CD4-positive, alpha-beta T cell treated with Interleukin-10 for 1 hour (primary cell): ENCODE measurements around the gene LRRC27.

Source experiments
- DNase-seq: peaks from one replicate; pipeline ENCODE4 v3.0.0-alpha.2; 2020

LRRC27 gene

DNA sequence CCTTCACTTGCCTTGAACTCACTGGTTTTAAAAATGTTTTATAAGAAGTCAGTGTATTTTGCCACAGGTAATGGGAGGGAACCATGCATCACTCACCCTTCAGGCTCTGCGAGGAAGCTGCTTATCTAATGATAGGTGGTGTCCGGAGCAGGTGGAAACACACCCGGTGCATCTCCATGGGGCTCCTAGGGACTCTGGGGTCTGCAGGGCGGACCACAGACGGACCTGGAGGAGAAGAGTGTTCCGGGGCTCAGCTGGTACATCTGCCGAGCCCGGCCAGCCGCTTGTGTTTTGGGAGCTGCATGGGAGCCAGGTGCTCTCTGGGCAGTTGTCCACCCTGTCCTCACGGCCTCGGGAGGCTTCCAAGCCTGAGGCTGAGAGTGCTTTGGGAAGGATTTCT, 7.3 kb downstream of the LRRC27 start:
- no peak for DNase-seq

- no peak for DNase-seq
Measured at GRCh38 chr10:132341017-132341416, 9.0 kb downstream of the LRRC27 start.

DNA sequence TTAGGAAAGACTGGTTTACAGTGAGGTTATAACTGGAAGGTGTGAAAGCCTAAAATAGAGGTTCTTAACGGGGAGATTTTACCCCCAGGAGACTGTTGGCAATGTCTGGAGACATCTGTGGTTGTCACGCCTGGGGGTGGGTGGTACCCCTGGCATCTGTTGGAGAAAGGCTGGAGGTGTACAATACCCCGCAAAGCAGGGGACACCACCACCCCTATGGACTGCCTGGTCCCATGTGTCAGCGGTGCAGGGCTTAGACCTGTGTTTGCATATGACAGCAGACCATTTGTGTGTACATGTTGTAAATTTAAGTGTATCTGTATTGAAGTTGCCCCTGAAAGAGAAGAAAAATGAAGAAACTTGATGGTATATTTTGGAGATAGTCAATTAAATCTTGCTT, 9.8 kb downstream of the LRRC27 start:
- no peak for DNase-seq

DNA sequence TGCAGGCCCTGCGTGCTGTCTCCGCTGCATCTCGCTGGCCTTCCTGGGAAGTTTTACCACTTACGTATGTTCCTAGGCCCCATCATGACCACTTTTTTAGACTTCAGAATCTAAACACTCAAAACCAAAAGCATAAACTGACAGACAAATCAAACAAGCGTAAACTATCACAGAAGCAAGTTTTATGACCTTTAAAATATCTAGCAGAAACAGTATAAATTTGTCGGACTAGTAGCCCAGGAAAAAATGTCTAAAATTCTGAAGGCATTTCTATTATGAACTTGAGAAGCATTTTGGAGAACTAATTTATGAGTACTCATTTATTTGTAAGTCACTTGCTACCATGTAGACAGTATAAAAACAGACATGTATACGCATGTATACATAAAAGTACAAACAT, 10.6 kb downstream of the LRRC27 start:
- DNase-seq = no peak

DNA sequence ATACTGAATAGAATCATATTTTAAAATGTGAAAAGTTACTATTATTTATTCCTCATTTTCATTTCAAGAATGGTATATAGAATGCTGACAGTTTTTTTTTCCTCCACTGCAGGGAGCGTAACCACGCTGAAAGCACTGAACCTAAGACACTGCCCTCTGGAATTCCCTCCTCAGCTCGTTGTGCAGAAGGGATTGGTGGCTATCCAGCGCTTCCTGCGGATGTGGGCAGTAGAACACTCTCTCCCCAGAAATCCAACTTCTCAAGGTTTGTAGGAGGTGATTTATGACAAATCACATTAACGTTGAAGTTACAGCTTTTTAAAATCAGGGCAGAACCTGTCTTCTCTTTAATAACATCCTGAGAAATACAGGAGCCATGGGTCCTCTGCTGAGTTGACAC, 12.4 kb downstream of the LRRC27 start:
- DNase-seq = no peak

GRCh38 chr10:132345345-132345744, 13.4 kb downstream of the LRRC27 start:
- DNase-seq = no peak

DNA sequence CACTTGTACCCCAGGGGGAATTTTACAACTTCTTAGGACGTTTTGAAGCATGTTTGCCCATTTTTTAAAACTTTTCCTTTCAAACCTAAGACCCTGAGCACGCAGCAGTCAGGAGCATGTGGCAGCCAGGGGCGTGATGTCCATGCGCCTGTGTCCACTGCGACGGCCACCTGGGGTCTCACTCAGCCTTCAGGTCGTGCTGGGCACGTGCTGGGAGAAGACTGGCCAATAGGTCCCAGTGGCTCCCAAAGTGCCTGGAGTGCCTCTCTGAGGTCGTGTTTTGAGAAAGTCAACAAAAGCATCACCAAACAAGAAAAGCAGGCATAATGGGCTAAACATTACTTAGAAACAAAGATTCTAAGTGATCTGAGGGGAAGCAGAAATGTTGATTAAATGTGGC, 14.8 kb downstream of the LRRC27 start:
- DNase-seq = no peak

DNA sequence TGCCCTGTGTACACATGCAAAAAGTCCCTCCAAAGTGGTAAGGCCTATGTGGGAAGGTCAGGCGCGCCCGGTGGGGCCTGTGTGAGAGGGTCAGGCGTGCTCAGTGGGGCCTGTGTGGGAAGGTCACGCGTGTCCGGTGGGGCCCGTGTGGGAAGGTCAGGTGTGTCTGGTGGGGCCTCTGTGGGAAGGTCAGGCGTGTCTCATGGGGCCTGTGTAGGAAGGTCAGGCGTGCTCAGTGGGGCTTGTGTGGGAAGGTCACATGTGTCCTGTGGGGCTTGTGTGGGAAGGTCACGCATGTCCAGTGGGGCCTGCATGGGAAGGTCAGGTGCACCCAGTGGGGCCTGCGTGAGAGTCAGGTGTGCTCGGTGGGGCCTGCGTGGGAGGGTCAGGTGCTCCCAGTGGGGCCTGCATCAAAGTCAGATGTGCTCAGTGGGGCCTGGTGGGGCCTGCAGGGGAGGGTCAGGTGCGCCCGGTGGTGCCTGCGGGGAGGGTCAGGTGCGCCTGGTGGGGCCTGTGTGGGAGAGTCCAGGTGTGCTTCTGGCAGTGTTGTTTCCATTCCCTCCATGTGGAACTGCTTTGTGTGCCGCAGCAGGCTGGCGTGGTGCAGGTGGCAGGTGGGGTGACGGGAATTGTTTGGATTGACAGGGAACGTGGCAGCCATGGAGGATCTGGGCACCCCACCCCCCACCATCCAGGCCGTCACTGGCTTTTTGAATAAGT, 15.4 kb downstream of the LRRC27 start:
- no peak for DNase-seq

DNA sequence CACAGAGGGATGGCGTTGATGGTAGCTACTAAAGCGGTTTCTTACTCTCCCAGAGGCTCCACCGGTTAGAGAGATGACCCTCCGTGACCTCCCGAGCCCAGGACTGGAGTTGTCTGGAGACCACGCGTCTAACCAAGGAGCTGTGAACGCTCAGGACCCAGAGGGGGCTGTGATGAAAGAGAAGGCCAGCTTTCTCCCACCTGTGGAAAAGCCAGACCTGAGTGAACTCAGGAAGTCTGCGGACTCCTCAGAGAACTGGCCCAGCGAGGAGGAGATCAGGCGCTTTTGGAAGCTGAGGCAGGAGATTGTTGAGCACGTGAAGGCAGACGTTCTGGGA, 15.9 kb downstream of the LRRC27 start:
- no peak for DNase-seq

DNA sequence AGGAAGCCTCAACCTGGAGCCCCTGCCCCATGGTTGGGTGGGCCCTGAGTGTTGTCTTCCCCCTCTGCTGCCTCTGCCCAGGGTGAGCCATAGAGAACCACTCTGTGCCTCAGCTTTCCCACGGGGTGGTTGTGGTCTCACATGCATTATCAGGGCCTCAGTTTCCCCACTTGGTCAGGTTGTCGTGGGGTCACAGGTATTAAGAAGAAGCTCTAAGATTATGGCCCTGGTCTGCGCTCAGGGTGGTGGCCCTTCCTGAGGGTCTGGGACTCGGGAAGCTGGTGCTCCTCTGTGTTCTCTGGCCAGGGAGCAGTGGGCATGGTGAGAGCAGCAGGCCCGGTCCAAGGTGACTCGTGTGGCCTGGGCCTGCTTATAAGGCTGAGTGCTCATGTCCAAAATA, 17.8 kb downstream of the LRRC27 start:
- DNase-seq = no peak

DNA sequence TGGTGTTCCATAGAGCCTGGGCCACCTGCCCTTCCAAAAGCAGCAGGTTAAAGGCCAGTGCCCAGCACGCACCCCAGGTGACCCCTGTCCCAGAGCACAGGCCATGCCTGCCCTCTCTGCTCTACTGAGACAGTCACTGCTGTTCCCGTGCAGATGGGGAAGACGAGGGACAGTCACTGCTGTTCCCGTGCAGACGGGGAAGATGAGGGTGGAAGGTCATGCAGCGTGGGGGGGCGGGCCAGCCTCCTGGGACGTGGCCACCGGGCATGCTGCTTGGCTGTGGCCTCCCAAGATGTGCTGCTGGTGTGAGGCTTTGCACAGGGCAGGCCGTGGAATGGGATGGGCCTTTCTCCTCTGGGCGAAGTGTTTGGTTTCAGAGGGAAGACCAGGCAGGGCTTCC, 18.4 kb downstream of the LRRC27 start:
- DNase-seq = no peak

DNA sequence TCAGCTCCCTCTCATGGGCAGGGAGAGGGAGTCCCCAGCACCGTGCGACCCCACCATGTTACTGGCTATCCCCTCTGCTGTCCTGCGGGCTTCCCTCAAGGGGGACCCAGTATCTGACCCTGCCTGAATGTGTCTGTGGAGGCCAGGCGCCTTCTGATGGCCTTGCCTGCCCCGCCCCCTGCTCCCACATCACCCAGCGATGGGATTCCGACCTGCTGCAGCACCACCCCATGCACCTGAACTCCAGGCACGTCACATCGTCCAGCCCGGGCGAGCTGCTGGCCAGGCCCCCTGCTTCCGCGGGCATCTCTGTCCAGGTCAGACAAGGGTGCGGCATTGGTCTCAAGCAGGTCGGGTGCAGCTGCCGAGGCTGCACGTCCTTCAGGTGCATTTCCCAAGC, 19.0 kb downstream of the LRRC27 start:
- DNase-seq = no peak

DNA sequence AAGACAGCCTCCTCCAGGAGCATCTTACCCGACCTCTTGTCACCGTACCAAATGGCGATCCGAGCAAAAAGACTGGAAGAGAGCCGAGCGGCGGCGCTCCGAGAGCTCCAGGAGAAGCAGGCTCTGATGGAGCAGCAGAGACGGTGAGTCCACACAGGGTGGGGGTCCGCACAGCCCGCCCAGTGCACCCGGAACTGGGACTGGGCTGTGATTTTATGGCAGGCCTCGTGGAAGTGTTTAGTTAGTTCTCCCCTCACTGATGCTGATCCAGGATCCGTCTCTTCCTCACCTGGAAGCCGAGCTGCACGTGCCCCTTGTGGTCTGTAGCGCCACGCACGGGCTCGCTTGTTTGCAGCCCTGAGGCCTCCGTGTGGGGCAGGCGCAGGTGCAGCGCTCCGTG, 19.6 kb downstream of the LRRC27 start:
- no peak for DNase-seq

DNA sequence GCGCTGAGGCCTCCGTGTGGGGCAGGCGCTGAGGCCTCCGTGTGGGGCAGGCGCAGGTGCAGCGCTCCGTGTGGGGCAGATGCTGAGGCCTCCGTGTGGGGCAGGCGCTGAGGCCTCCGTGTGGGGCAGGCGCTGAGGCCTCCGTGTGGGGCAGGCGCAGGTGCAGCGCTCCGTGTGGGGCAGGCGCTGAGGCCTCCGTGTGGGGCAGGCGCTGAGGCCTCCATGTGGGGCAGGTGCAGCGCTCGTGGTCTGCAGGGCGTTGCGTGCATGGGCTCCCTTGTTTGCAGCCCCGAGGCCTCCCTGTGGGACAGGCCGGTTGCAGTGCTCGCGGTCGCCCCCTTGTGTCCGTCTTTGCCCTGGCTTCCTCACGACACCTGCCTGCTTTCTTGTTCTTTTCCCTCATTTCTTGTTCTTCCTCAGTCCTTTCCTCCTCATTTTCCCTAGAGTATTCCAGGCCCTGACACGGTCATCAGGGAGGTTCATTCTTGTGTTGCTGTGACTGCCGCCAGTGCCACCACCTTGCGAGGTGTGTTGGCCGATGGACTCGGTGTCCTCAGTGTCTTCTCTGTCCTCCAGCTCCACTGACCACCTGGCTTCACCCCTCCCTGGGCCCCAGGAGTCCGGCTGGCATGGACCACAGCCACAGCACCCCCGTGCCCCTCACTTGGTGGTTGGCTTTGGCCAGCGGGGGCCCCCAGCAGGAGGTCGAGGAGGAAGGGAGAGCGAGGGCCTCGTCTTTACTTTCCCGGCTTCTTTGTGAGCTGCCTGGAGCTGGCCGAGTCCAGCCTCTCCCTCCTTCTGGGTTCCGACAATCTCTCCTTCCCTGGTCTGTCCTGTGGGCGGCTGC, 20.7 kb downstream of the LRRC27 start:
- DNase-seq = peak; percentile 74

DNA sequence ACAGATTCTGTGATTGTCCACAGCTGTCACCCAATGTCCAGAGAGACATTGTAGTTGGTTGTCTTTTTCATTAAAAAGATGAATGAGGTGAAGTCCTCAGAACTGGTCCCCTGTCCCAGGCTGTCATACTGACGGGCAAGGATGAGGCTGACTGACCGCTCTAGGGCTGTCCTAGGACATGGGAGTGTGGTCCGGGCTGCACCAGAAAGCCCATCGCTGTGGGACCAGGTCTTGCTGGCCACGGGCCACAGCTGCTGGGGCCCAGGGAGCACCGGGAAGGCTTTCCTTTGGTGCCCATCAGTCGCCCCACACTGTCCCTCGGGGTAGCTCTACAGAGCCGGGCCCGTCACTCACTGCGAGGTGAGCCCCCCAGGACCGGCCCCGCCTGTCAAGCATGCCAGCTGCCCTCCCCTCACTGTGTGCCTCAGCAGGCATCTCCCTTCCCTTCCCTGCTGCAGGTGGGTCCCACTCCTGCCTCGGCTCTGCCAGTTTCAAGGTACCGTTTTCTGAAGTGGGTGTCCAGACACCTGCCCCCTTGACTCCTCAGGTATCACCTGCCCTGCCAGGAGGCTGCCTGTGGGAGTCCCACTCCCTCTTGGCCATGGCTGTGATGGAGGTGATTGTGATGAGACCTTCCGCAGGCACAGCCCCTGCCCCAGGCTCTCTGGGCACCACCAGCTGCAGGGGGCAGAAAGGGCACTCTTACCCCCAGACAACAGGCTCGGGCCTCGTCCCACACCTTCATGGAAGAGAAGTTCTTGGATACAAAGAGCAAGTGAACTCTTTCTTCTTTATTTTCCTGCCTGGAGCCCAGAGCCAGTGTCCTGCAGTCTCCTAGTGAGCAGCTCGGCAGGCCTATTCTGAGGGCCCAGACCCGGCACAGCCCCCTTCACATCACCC, 21.7 kb downstream of the LRRC27 start:
- no peak for DNase-seq

DNA sequence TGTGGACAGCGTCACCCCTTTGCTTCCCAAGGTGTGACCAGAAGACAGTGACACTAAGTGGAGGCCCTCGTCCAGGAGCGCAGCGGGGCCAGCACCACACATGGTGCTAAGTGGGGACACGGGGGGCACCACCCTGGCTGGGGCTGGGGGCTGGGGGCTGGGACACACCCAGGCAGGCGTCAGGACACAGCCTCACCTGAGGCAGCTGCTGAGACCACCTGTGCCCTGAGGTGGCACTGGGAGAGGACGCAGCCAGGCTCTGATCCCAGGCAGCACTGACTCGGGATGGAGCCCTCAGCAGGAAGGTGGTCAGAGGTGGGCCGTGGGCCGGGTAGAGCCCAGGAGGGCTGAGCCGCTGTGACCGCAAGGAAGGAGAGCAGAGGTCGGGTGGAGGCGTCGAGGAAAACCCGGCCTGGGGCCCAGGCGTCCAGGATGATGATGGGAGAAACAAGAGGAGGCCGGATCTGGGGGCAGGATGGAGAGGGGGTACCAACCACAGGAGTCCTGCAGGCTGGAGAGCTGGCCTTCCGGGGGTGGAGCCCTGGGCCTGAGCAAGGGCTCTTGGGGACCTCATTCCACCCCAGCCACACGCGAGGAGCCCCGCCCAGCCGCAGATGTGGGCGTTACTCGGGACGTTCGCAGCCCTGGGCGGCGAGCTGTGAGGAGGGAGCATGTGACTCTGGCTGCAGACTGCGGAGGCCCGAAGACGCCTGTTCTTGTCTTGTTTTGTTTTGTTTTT, 22.5 kb downstream of the LRRC27 start:
- DNase-seq = no peak

- DNase-seq = no peak
Measured at GRCh38 chr10:132355297-132355696, 23.3 kb downstream of the LRRC27 start.

- DNase-seq = no peak
Measured at GRCh38 chr10:132355754-132356153, 23.8 kb downstream of the LRRC27 start.

DNA sequence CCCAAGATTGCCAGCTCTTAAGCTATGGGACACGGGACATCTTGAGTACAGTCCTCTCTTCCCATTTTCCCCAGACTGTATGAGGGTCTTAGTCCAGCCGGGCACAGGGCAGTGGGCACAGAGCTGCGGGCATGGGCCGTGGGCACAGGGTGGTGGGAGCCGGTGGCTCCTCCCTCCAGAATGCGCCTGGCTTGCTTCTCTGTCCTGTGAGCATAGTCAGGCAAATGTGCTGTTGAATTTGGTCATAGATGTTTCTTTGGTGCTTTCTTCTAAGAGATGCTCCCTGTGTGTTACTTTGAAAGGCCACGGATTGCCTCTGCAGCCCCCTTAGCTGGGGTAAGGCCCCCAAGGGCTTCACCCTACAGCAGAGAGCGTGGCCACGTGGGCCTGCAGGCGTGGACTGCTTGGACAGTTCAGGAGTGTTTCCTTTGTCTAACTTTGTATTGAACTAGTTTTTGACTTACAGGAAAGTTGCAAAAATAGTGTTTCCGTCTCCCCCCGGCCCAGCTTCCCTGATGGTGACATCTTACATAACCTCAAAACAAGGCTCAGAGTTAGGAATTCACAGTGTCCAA, 24.7 kb downstream of the LRRC27 start:
- DNase-seq = no peak

DNA sequence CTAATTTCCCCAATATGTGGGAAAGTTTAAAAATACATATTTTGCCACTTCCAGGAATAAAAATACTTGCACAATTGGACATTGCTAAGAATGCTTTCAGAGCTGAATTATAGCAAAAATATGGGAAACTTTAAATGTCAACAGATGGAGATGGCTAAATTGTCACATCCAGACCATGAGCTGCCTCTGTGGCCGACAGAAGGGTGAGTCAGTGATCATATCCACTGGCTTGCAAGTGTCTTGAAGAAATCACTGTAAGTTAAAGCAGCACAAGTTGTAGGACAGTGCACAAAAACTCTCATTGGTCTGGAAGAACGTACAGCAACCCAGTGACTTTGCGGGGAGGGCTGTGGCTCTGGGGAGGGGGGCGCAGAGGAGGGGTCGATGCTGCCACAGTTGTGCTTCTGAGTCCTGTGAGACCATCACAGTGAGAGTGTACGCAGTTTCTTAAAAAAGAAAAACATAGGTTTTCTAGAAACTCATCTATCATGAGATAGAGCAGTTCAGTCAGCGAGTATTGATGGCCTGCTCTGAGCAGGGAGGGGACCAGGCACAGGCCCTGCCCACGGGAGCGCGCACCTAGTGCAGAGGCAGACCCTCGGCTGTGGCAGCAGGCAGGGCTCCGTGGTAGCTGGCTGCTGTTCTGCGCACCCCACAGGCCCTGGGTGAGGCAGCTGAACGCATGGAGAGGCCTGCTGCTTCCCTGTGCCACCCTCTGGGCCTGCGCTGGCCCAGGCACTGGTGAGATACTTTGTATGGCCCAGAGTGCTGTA, 25.5 kb downstream of the LRRC27 start:
- no peak for DNase-seq

DNA sequence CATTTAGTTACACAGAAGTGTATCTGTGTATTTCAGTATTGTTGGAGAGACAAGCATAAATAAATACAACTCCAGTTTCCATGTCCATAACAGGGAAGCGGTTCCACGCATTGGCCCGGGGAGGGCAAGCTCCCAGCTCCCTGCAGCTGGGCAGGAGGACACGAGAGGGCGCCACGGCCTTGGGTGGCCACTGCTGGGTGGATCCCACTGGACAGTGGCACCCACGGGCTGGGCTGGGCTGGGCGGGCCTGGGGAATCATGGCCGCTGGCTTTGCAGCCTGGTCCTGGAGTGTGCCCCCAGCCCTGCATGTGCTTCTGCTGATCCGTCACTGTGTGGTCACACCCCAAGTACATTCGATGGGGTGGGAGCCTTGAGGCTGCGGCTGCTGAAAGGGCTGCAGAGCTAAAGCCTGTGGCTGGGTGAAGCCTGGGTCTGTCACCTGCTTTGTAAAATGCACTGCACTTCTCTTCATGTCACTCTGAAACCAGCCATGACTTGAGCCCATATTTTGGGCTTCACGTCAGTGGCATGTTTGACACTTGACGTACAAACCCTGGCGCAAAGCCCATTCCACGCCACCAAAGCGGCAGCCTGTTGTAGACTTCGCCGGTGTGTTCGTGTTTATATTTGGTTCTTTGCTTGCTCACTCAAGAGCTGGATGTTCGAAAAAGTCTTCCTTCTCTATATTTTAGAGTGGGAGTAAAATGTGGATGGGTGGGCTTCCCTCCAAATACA, 27.5 kb downstream of the LRRC27 start:
- DNase-seq = no peak
